ENCODE data around the gene ZNF197. TPM values are rescaled to one million over a fixed set of nuclear protein-coding genes. Genes with fewer than 3 reads are reported as not detected.

Gene ZNF197
- total and polyA plus RNA-seq, 2 of the 8 experiments (the other 6 are each of a cell fraction or from before 2014, with no cell fraction given) = 3.9 to 16.8 TPM

GRCh38 chr3:44648564-44649229 is 23.9 kb downstream of the ZNF197 start, which contains the start of gene ZNF35 (continued):
- TF ChIP-seq, protein P1, sequence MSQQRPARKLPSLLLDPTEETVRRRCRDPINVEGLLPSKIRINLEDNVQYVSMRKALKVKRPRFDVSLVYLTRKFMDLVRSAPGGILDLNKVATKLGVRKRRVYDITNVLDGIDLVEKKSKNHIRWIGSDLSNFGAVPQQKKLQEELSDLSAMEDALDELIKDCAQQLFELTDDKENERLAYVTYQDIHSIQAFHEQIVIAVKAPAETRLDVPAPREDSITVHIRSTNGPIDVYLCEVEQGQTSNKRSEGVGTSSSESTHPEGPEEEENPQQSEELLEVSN (IDR thresholded peaks at IDR 0.05) = no peak
- TF ChIP-seq SIX5 (IDR thresholded peaks at IDR 0.05; ENCODE audit: low read depth, low read length) = peak; percentile 14; the same call in 1 of the 2 replicates
- TF ChIP-seq HDAC6 (IDR thresholded peaks at IDR 0.05; ENCODE audit: low read depth, low read length) = no peak
- TF ChIP-seq RNF2 (IDR thresholded peaks at IDR 0.05; ENCODE audit: borderline replicate concordance, low read depth, low read length, missing control alignments, poor library complexity, severe bottlenecking) = no peak
- peak in 1 of 2 experiments; percentile 2; a peak in 1 of 4 replicates for TF ChIP-seq RAD21 (IDR thresholded peaks at IDR 0.05 in 1 of 2, conservative IDR thresholded peaks at IDR 0.05 in 1 of 2; ENCODE audit: low read depth in 2 of 2, low read length in 2 of 2)
- TF ChIP-seq SP4 (IDR thresholded peaks at IDR 0.05; ENCODE audit: low read length) = no peak
- peak; percentile 89 for TF ChIP-seq PHF8 (conservative IDR thresholded peaks at IDR 0.05; ENCODE audit: low read depth, low read length)
- peak; percentile 80 for TF ChIP-seq KDM4A (IDR thresholded peaks at IDR 0.05; ENCODE audit: low read depth, low read length, severe bottlenecking)
- peak; percentile 99 for TF ChIP-seq TAF1 (IDR thresholded peaks at IDR 0.05; ENCODE audit: low read depth, low read length)
- TF ChIP-seq GTF2F1 (IDR thresholded peaks at IDR 0.05; ENCODE audit: borderline replicate concordance, low read depth, low read length) = peak; percentile 19; the same call in 1 of the 2 replicates
- TF ChIP-seq CTBP2 (IDR thresholded peaks at IDR 0.05; ENCODE audit: borderline replicate concordance, insufficient read depth, insufficient read length, low read length) = no peak
- TF ChIP-seq KDM5A (IDR thresholded peaks at IDR 0.05; ENCODE audit: low read length) = no peak; the same call in 1 of the 2 replicates
- TF ChIP-seq NRF1 (IDR thresholded peaks at IDR 0.05; ENCODE audit: low read depth, low read length) = no peak
- peak; percentile 64 for TF ChIP-seq ASH2L (IDR thresholded peaks at IDR 0.05; ENCODE audit: low read length)
- no peak for TF ChIP-seq BACH1 (IDR thresholded peaks at IDR 0.05; ENCODE audit: low read length)
- TF ChIP-seq JUND (IDR thresholded peaks at IDR 0.05; ENCODE audit: low read length) = no peak
- peak in 1 of 2 experiments; percentile 93; a peak in 1 of 4 replicates for TF ChIP-seq HDAC2 (IDR thresholded peaks at IDR 0.05; ENCODE audit: borderline replicate concordance in 1 of 2, low read depth in 2 of 2, low read length in 2 of 2)
- no peak for TF ChIP-seq JUN (IDR thresholded peaks at IDR 0.05; ENCODE audit: low read depth, low read length)
- TF ChIP-seq FOSL1 (IDR thresholded peaks at IDR 0.05; ENCODE audit: insufficient read depth, low read depth, low read length) = no peak
- TF ChIP-seq POLR2A (IDR thresholded peaks at IDR 0.05; ENCODE audit: control extremely low read depth in 1 of 2, low read depth in 2 of 2, low read length in 2 of 2) = peak; percentile 79 to 87
- TF ChIP-seq SUZ12 (IDR thresholded peaks at IDR 0.05; ENCODE audit: low read length) = no peak
- peak; percentile 96 for TF ChIP-seq SP2 (IDR thresholded peaks at IDR 0.05; ENCODE audit: low read length)
- peak; percentile 70; the same call in 1 of the 2 replicates for TF ChIP-seq YY1 (IDR thresholded peaks at IDR 0.05; ENCODE audit: low read depth, low read length)
- no peak for TF ChIP-seq RXRA (IDR thresholded peaks at IDR 0.05; ENCODE audit: insufficient read depth, low read depth, low read length)
